HepG2 (cell line): Measurements from ENCODE around the gene ATG4D. TPM values are rescaled to one million over a fixed set of nuclear protein-coding genes. Genes with fewer than 3 reads are reported as not detected.

Experiments
- ATF4 ChIP-seq, 2 experiments: fragments of 450-650 bp in 1 of 2; sonication (generic) in 1 of 2; formaldehyde crosslinking; IDR thresholded peaks; 2 replicates each; pipeline versions ENCODE4 v1.5.0 to v1.8.0; 2020 to 2022; ENCODE audit warnings: mild to moderate bottlenecking in 1 of 2, missing genetic modification reagents in 1 of 2
- BCL6 ChIP-seq: IDR thresholded peaks from 2 replicates; pipeline ENCODE4 v1.6.1; 2016; ENCODE audit warnings: missing genetic modification reagents, missing compliant biosample characterization
- CAMTA2 ChIP-seq: sonication (generic); formaldehyde crosslinking; IDR thresholded peaks from 2 replicates; pipeline ENCODE4 v1.4.0; 2020; ENCODE audit warnings: mild to moderate bottlenecking, missing genetic modification reagents, borderline replicate concordance
- CEBPB ChIP-seq: IDR thresholded peaks from 2 replicates; pipeline ENCODE4 v1.6.1; 2011; ENCODE audit warnings: low read depth, low read length, improper control_type of control experiment, borderline replicate concordance
- HMG20B ChIP-seq: conservative IDR thresholded peaks from 2 replicates; pipeline ENCODE4 v1.6.1; 2016; ENCODE audit warnings: missing genetic modification reagents, missing compliant biosample characterization
- HOXA9 ChIP-seq: sonication (generic); formaldehyde crosslinking; IDR thresholded peaks from 2 replicates; pipeline ENCODE4 v1.8.1; 2022; ENCODE audit warnings: missing genetic modification reagents, mild to moderate bottlenecking, moderate library complexity, borderline replicate concordance
- KAT7 ChIP-seq: IDR thresholded peaks from 2 replicates; pipeline ENCODE4 v1.6.1; 2018; ENCODE audit warnings: borderline replicate concordance, missing compliant biosample characterization
- KLF13 ChIP-seq: sonication (generic); formaldehyde crosslinking; IDR thresholded peaks from 2 replicates; pipeline ENCODE4 v1.4.0; 2020; ENCODE audit warnings: mild to moderate bottlenecking, missing genetic modification reagents
- KLF15 ChIP-seq: sonication (generic); formaldehyde crosslinking; IDR thresholded peaks from 2 replicates; pipeline ENCODE4 v1.8.1; 2023; ENCODE audit warnings: borderline replicate concordance, mild to moderate bottlenecking, inconsistent platforms, missing genetic modification reagents, mixed read lengths
- LBX2 ChIP-seq: sonication (generic); formaldehyde crosslinking; IDR thresholded peaks from 2 replicates; pipeline ENCODE4 v1.5.0; 2020; ENCODE audit warnings: missing genetic modification reagents, mild to moderate bottlenecking, borderline replicate concordance
- MAFF ChIP-seq: IDR thresholded peaks from 2 replicates; pipeline ENCODE4 v1.6.1; 2011; ENCODE audit warnings: low read depth, low read length, improper control_type of control experiment
- MTA1 ChIP-seq: sonication (generic); formaldehyde crosslinking; IDR thresholded peaks from 2 replicates; pipeline ENCODE4 v1.4.0; 2020; ENCODE audit warnings: missing genetic modification reagents, mild to moderate bottlenecking, borderline replicate concordance
- NFRKB ChIP-seq: fragments of 450-650 bp; IDR thresholded peaks from 2 replicates; pipeline ENCODE4 v1.6.1; 2017
- NR3C1 ChIP-seq: sonication (generic); formaldehyde crosslinking; IDR thresholded peaks from 2 replicates; pipeline ENCODE4 v1.4.0; 2020; ENCODE audit warnings: missing genetic modification reagents
- SIN3B ChIP-seq: fragments of 150-350 bp; IDR thresholded peaks from 2 replicates; pipeline ENCODE4 v1.6.1; 2014; ENCODE audit warnings: low read length
- TRIM24 ChIP-seq: sonication (generic); formaldehyde crosslinking; IDR thresholded peaks from 2 replicates; pipeline ENCODE4 v1.8.0; 2022; ENCODE audit warnings: mild to moderate bottlenecking, missing genetic modification reagents
- ZEB1 ChIP-seq: IDR thresholded peaks from 2 replicates; pipeline ENCODE4 v1.6.1; 2012; ENCODE audit warnings: mild to moderate bottlenecking, low read depth, inconsistent platforms; ENCODE audit not compliant: insufficient replicate concordance
- ZHX2 ChIP-seq, 2 experiments: sonication (generic) in 1 of 2; formaldehyde crosslinking in 1 of 2; IDR thresholded peaks; 2 replicates each; pipeline versions ENCODE4 v1.6.1 to v1.9.0; 2014 to 2022; ENCODE audit warnings: antibody characterized with exemption in 1 of 2, borderline replicate concordance in 1 of 2, inconsistent platforms in 1 of 2, low read depth in 1 of 2, missing genetic modification reagents in 1 of 2
- ZMYM2 ChIP-seq: sonication (generic); formaldehyde crosslinking; IDR thresholded peaks from 2 replicates; pipeline ENCODE4 v1.8.0; 2022; ENCODE audit warnings: mild to moderate bottlenecking, missing genetic modification reagents
- ZNF282 ChIP-seq: fragments of 450-650 bp; IDR thresholded peaks from 2 replicates; pipeline ENCODE4 v1.6.1; 2018; ENCODE audit not compliant: partially characterized antibody
- ZNF329 ChIP-seq: sonication (generic); formaldehyde crosslinking; IDR thresholded peaks from 2 replicates; pipeline ENCODE4 v1.9.0; 2021; ENCODE audit warnings: low read depth, mild to moderate bottlenecking, missing genetic modification reagents
- polyA plus RNA-seq, 8 experiments: library from polyadenylated mRNA; depleted of rRNA in 3 of 8; stranded (reverse) in 7 of 8; unstranded in 1 of 8; fragments of >200 nt; fragmentation: Illumina TruSeq in 4 of 8; extraction: Trizol in 4 of 8; gene quantifications; 2 replicates each; pipeline versions ENCODE4 v1.2.1 to v1.2.3, GENCODE V29; 2011 to 2016; ENCODE audit warnings: low read depth in 4 of 8, missing spikeins in 1 of 8, mixed read lengths in 1 of 8; ENCODE audit not compliant: insufficient read depth in 1 of 8
- total RNA-seq, 5 experiments: library from RNA; depleted of rRNA; stranded (reverse); fragments of >200 nt; fragmentation: Illumina TruSeq; extraction: Trizol; gene quantifications; 2 replicates each; pipeline ENCODE4 v1.2.3, GENCODE V29; 2016; ENCODE audit warnings: low read depth in 1 of 5
- TF ChIP-seq, protein P1 (sequence below): sonication (generic); formaldehyde crosslinking; IDR thresholded peaks from 2 replicates; pipeline ENCODE4 v1.5.1; 2020; ENCODE audit warnings: missing genetic modification reagents, mild to moderate bottlenecking, borderline replicate concordance

ATG4D gene
- total and polyA plus RNA-seq, 2 of the 13 experiments (the other 11 are each of a cell fraction or from before 2014, with no cell fraction given), result 17.8 to 19.0 TPM

GRCh38 chr19:10568826-10569651, 25.3 kb downstream of the ATG4D start, which contains the start of gene CDKN2D (continued):
- TF ChIP-seq KLF13 (CRISPR knock-in tag), result no peak
- no peak; the same call in 1 of the 2 replicates for TF ChIP-seq KLF15 (CRISPR knock-in tag)
- peak; percentile 80 for TF ChIP-seq ZMYM2 (CRISPR knock-in tag)
- no peak for TF ChIP-seq CAMTA2
- no peak for TF ChIP-seq ZHX2 (IDR thresholded peaks at IDR 0.05; ENCODE audit: low read depth)
- no peak for TF ChIP-seq ZHX2 (CRISPR knock-in tag; IDR thresholded peaks at IDR 0.05; ENCODE audit: borderline replicate concordance)
- no peak for TF ChIP-seq MAFF
- TF ChIP-seq CEBPB, result peak; percentile 60; the same call in 1 of the 2 replicates
- TF ChIP-seq ZEB1, result no peak
- peak; percentile 94 for TF ChIP-seq SIN3B
- TF ChIP-seq HOXA9 (CRISPR knock-in tag), result peak; percentile 79
- TF ChIP-seq, protein P1, sequence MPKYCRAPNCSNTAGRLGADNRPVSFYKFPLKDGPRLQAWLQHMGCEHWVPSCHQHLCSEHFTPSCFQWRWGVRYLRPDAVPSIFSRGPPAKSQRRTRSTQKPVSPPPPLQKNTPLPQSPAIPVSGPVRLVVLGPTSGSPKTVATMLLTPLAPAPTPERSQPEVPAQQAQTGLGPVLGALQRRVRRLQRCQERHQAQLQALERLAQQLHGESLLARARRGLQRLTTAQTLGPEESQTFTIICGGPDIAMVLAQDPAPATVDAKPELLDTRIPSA (CRISPR knock-in tag), result no peak
- TF ChIP-seq BCL6 (CRISPR knock-in tag), result no peak
- no peak for TF ChIP-seq LBX2 (CRISPR knock-in tag)
- TF ChIP-seq KAT7 (CRISPR knock-in tag), result no peak
- TF ChIP-seq NFRKB, result no peak
- no peak for TF ChIP-seq HMG20B (CRISPR knock-in tag)
- no peak for TF ChIP-seq MTA1 (CRISPR knock-in tag)
- TF ChIP-seq NR3C1 (CRISPR knock-in tag), result no peak
- TF ChIP-seq ZNF282, result no peak
- no peak for TF ChIP-seq TRIM24 (CRISPR knock-in tag)
- TF ChIP-seq ATF4 (CRISPR knock-in tag; IDR thresholded peaks at IDR 0.05), result peak in 1 of 2 experiments; percentile 79; a peak in 2 of 4 replicates
- TF ChIP-seq ZNF329 (CRISPR knock-in tag), result no peak
